Activated CD8-positive, alpha-beta memory T cell treated with anti-CD3 and anti-CD28 coated beads, Interleukin-2, amount 10 ng/mL, durations not matched to agents 7 days and 5 days (primary cell): ENCODE measurements around the gene AGBL4. TPM values are rescaled to one million over a fixed set of nuclear protein-coding genes. Genes with fewer than 3 reads are reported as not detected.

Experiments
- ATAC-seq: fragments of 150-1000 bp; cut with Tn5 transposase; one replicate; pipeline ENCODE4 v1.10.0; 2021; ENCODE audit warnings: moderate library complexity
- CTCF ChIA-PET: fragments of 350-600 bp; sonication (Branson Sonifier 250); formaldehyde crosslinking; loops from one replicate; lab custom pipeline; 2021; ENCODE audit warnings: antibody characterized with exemption; lab: Charles Lee
- DNase-seq: peaks from one replicate; pipeline ENCODE4 v3.0.0-alpha.2; 2020
- H3K27ac Mint-ChIP-seq: one replicate; pipeline ENCODE4 v1.8.0; 2021; ENCODE audit warnings: mild to moderate bottlenecking, mixed read lengths
- H3K27me3 Mint-ChIP-seq: one replicate; pipeline ENCODE4 v1.8.0; 2021; ENCODE audit warnings: mixed read lengths
- H3K36me3 Mint-ChIP-seq: one replicate; pipeline ENCODE4 v1.8.0; 2021; ENCODE audit warnings: mild to moderate bottlenecking, mixed read lengths
- H3K4me1 Mint-ChIP-seq: one replicate; pipeline ENCODE4 v1.8.0; 2021; ENCODE audit warnings: mixed read lengths
- H3K4me3 Mint-ChIP-seq: one replicate; pipeline ENCODE4 v1.8.0; 2021; ENCODE audit warnings: mild to moderate bottlenecking, moderate library complexity, mixed read lengths
- H3K9me3 Mint-ChIP-seq: one replicate; pipeline ENCODE4 v1.8.0; 2022; ENCODE audit warnings: low read depth, mixed read lengths
- total RNA-seq, 2 experiments: library from RNA; stranded (reverse); gene quantifications; one replicate each; pipeline ENCODE4 v1.2.3, GENCODE V29; 2021

AGBL4 gene
- total RNA-seq, 2 experiments from 2014 or later: not detected

- H3K4me3 Mint-ChIP-seq: no peak overlapping the region
- no peaks in the 10 kb centered on the region for H3K36me3 Mint-ChIP-seq
Measured at GRCh38 chr1:48493970-48494769, 1529.6 kb downstream of the AGBL4 start.

GRCh38 chr1:48493041-48493440 is 1530.7 kb downstream of the AGBL4 start:
- DNase-seq (no peak), ATAC-seq (no peak)
- no peaks in the 10 kb centered on the region for H3K27me3 Mint-ChIP-seq
- no peaks in the 10 kb centered on the region for H3K9me3 Mint-ChIP-seq
- H3K4me1 Mint-ChIP-seq: no peaks in the 10 kb centered on the region
- H3K4me3 Mint-ChIP-seq: no peak overlapping the region
- no peaks in the 10 kb centered on the region for H3K36me3 Mint-ChIP-seq
- H3K27ac Mint-ChIP-seq: no peak overlapping the region
- CTCF ChIA-PET: no interaction called here

More at GRCh38 chr1:48493970-48494769, 1529.6 kb downstream of the AGBL4 start:
- Mint-ChIP-seq H3K9me3 (no peaks in the 10 kb centered on the region), H3K4me1 (no peaks in the 10 kb centered on the region), H3K27ac (no peak overlapping the region), H3K27me3 (no peaks in the 10 kb centered on the region)
- DNase-seq: no peak
- no peak for ATAC-seq
- CTCF ChIA-PET: no interaction called here

GRCh38 chr1:48492392-48492791 is 1531.4 kb downstream of the AGBL4 start:
- no peaks in the 10 kb centered on the region for H3K27me3 Mint-ChIP-seq
- no peaks in the 10 kb centered on the region for H3K4me1 Mint-ChIP-seq
- CTCF ChIA-PET: no interaction called here
- H3K4me3 Mint-ChIP-seq: no peak overlapping the region
- H3K27ac Mint-ChIP-seq: no peak overlapping the region
- H3K9me3 Mint-ChIP-seq: no peaks in the 10 kb centered on the region
- DNase-seq (no peak), ATAC-seq (no peak)
- H3K36me3 Mint-ChIP-seq: no peaks in the 10 kb centered on the region

- DNase-seq: no peak
- CTCF ChIA-PET: no interaction called here
- no peaks in the 10 kb centered on the region for H3K36me3 Mint-ChIP-seq
- H3K9me3 Mint-ChIP-seq: no peaks in the 10 kb centered on the region
- H3K4me1 Mint-ChIP-seq: no peaks in the 10 kb centered on the region
- no peaks in the 10 kb centered on the region for H3K27me3 Mint-ChIP-seq
- ATAC-seq: no peak
- no peak overlapping the region for H3K4me3 Mint-ChIP-seq
- no peak overlapping the region for H3K27ac Mint-ChIP-seq
Measured at GRCh38 chr1:48488721-48489120, 1535.0 kb downstream of the AGBL4 start.

Other genes with a start within 250 kb of the AGBL4 start
- not detected for gene ELAVL4, start 85.0 kb upstream of the AGBL4 start, total RNA-seq